GM13977 (cell line): Measurements from ENCODE around the gene SYNE1.

Source experiments
- DNase-seq: peaks from one replicate; pipeline ENCODE4 v3.0.0; 2012; ENCODE audit warnings: low spot score
- CTCF ChIP-seq: IDR thresholded peaks from 2 replicates; pipeline ENCODE4 v1.5.1; 2012; ENCODE audit warnings: mild to moderate bottlenecking, control low read depth; ENCODE audit not compliant: insufficient read depth; ENCODE audit errors: extremely low read depth, missing control alignments
- in situ Hi-C: fragments of 300-500 bp; cut with MboI; formaldehyde crosslinking; loops from one replicate; pipeline ENCODE4 v1.12.0; 2022; ENCODE audit warnings: low sequenced_read_pairs, low pct_unique_long_range_greater_than_20kb, mixed read lengths, inconsistent platforms; ENCODE audit not compliant: unreplicated experiment

Gene SYNE1

GRCh38 chr6:152292555-152292954 is 344.6 kb downstream of the SYNE1 start:
- in situ Hi-C loops = no loop called here
- no peak for TF ChIP-seq CTCF
- no peak for DNase-seq

- in situ Hi-C loops = no loop called here
- no peak for TF ChIP-seq CTCF
- no peak for DNase-seq
Measured at GRCh38 chr6:152290693-152291092, 346.5 kb downstream of the SYNE1 start.

GRCh38 chr6:152277826-152278329 is 359.3 kb downstream of the SYNE1 start:
- in situ Hi-C loops = no loop called here
- DNase-seq = no peak
- TF ChIP-seq CTCF = no peak

GRCh38 chr6:152273638-152274037 is 363.5 kb downstream of the SYNE1 start:
- DNase-seq = no peak
- TF ChIP-seq CTCF = no peak
- in situ Hi-C loops = loop anchor here (25.0 kb wide), 2 partner anchors 511 to 586 kb away; no protein-coding TSS in a partner anchor

GRCh38 chr6:152273002-152273401 is 364.2 kb downstream of the SYNE1 start:
- in situ Hi-C loops = loop anchor here (25.0 kb wide), 2 partner anchors 511 to 586 kb away; no protein-coding TSS in a partner anchor
- DNase-seq = no peak
- no peak for TF ChIP-seq CTCF

GRCh38 chr6:152272486-152272885 is 364.7 kb downstream of the SYNE1 start:
- TF ChIP-seq CTCF = no peak
- no peak for DNase-seq
- in situ Hi-C loops = loop anchor here (25.0 kb wide), 2 partner anchors 510 to 585 kb away; no protein-coding TSS in a partner anchor

- in situ Hi-C loops = loop anchor here (25.0 kb wide), 2 partner anchors 510 to 585 kb away; no protein-coding TSS in a partner anchor
- no peak for DNase-seq
- TF ChIP-seq CTCF = no peak
Measured at GRCh38 chr6:152271776-152272464, 365.2 kb downstream of the SYNE1 start.
